Endothelial cell (in vitro differentiated cells): ENCODE measurements around the gene MTURN. TPM values are rescaled to one million over a fixed set of nuclear protein-coding genes. Genes with fewer than 3 reads are reported as not detected.

Experiments used
- DNase-seq: peaks from one replicate; pipeline ENCODE4 v3.0.0; 2021; ENCODE audit warnings: low spot score
- H3K27ac Mint-ChIP-seq: one replicate; pipeline ENCODE4 v1.8.0; 2021; ENCODE audit warnings: mixed read lengths, inconsistent platforms; ENCODE audit not compliant: unreplicated experiment
- H3K27me3 Mint-ChIP-seq: one replicate; pipeline ENCODE4 v1.8.0; 2021; ENCODE audit warnings: mild to moderate bottlenecking, moderate library complexity, mixed read lengths, inconsistent platforms; ENCODE audit not compliant: unreplicated experiment
- H3K36me3 Mint-ChIP-seq: one replicate; pipeline ENCODE4 v1.8.0; 2021; ENCODE audit warnings: mild to moderate bottlenecking, low read depth, mixed read lengths, inconsistent platforms; ENCODE audit not compliant: unreplicated experiment
- H3K4me1 Mint-ChIP-seq: one replicate; pipeline ENCODE4 v1.8.0; 2021; ENCODE audit warnings: mild to moderate bottlenecking, mixed read lengths, inconsistent platforms; ENCODE audit not compliant: unreplicated experiment
- H3K4me3 Mint-ChIP-seq: one replicate; pipeline ENCODE4 v1.8.0; 2021; ENCODE audit warnings: mild to moderate bottlenecking, mixed read lengths, inconsistent platforms; ENCODE audit not compliant: unreplicated experiment
- H3K9me3 Mint-ChIP-seq: one replicate; pipeline ENCODE4 v1.8.0; 2021; ENCODE audit warnings: mixed read lengths, inconsistent platforms; ENCODE audit not compliant: unreplicated experiment
- total RNA-seq: library from RNA; stranded (reverse); fragmentation: NEBNext Ultra II Directional; extraction: Animal tissue kit (Norgen Biotek cat#: 25700); gene quantifications from one replicate; pipeline ENCODE4 v1.2.1, GENCODE V29; 2021; ENCODE audit not compliant: unreplicated experiment
- TF ChIP-seq, protein P1 (sequence below): fragments of 200-600 bp; sonication (generic); IDR thresholded peaks from one replicate; pipeline ENCODE4 v1.5.0; 2021; ENCODE audit warnings: antibody characterized with exemption; ENCODE audit not compliant: unreplicated experiment

MTURN gene
- total RNA-seq, 1 donor from 2014 or later = 18.0 TPM

- Mint-ChIP-seq H3K4me3 (no peak overlapping the region), H3K4me1 (peaks cover 32% of the 10 kb centered on the region), H3K27me3 (no peaks in the 10 kb centered on the region), H3K9me3 (no peaks in the 10 kb centered on the region), H3K36me3 (peaks cover 4% of the 10 kb centered on the region), H3K27ac (no peak overlapping the region)
- no peak for DNase-seq
- TF ChIP-seq, protein P1, sequence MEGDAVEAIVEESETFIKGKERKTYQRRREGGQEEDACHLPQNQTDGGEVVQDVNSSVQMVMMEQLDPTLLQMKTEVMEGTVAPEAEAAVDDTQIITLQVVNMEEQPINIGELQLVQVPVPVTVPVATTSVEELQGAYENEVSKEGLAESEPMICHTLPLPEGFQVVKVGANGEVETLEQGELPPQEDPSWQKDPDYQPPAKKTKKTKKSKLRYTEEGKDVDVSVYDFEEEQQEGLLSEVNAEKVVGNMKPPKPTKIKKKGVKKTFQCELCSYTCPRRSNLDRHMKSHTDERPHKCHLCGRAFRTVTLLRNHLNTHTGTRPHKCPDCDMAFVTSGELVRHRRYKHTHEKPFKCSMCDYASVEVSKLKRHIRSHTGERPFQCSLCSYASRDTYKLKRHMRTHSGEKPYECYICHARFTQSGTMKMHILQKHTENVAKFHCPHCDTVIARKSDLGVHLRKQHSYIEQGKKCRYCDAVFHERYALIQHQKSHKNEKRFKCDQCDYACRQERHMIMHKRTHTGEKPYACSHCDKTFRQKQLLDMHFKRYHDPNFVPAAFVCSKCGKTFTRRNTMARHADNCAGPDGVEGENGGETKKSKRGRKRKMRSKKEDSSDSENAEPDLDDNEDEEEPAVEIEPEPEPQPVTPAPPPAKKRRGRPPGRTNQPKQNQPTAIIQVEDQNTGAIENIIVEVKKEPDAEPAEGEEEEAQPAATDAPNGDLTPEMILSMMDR = no peak
These were observed 34.8 kb downstream of the MTURN start for GRCh38 chr7:30169579-30169978.

DNA sequence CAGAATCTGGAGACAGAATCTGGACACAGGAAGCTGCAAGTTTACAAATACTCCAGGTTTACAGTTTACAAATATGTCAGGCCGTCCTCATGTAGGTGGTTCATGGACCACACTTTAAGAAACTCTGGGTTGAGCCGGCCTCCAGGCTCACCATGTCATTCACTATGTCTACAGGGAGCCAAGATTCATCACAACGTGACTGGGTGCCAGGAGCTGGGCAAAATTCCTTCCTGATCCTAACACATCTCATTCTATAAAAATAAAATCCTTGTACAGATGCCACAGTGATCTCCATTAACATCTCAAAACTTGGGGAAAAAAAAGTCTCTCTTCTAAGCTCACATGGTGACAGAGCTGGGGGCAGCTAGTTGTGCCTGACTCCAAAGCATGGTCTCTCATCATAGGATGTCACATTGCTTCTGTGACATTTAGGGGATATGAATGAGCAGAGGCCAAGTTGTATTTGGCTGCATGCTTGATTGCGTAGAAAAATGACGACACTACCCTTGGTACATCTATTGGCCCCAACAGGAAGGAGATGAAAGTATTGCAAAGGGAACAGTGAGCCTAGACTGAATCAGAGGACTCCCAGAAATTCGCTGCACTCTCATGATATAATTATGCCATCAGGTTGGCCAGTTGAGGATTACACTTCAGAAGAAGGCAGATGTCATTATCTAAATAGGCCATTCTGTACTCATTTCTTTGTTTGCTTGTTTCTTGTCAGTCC is 35.9 kb downstream of the MTURN start:
- H3K27me3 Mint-ChIP-seq = no peaks in the 10 kb centered on the region
- H3K9me3 Mint-ChIP-seq = no peaks in the 10 kb centered on the region
- H3K27ac Mint-ChIP-seq = no peak overlapping the region
- peaks cover 4% of the 10 kb centered on the region for H3K36me3 Mint-ChIP-seq
- DNase-seq = no peak
- H3K4me3 Mint-ChIP-seq = no peak overlapping the region
- peaks cover 24% of the 10 kb centered on the region for H3K4me1 Mint-ChIP-seq
- TF ChIP-seq, protein P1 = no peak

DNA sequence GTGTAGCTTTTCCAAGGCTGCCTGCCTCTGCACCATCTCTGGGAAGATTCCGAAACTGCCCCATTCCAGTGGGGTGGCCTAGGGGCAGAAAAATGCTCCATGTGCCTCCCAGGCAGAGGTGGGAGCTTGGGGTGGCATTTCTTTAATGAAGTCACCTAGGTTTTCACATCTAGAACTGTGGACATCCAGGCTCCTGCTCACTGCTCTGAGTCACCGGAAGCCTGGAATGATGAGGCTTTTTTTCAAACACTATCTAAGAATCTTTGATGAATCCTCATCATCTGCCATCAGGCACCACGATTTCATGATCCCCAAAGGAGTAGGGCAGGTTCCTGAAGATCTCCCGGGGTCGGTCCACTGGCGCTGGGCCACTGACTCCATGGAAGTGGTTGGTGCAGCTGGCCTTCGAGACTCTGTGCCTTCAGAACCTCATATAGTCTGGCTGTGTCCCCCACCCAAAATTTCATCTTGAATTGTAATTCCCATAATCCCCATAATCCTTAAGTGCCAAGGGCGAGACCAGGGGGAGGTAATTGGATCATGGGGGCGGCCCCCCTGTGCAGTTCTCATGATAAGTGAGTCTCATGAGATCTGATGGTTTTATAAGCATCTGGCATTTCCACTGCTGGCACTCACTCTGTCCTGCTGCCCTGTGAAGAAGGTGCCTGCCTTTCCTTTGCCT is 37.1 kb downstream of the MTURN start:
- H3K27me3 Mint-ChIP-seq = no peaks in the 10 kb centered on the region
- H3K27ac Mint-ChIP-seq = no peak overlapping the region
- no peaks in the 10 kb centered on the region for H3K9me3 Mint-ChIP-seq
- H3K4me1 Mint-ChIP-seq = peaks cover 18% of the 10 kb centered on the region
- peak overlapping the region; percentile 45 for H3K4me3 Mint-ChIP-seq
- peaks cover 4% of the 10 kb centered on the region for H3K36me3 Mint-ChIP-seq
- TF ChIP-seq, protein P1 = no peak
- no peak for DNase-seq

DNA sequence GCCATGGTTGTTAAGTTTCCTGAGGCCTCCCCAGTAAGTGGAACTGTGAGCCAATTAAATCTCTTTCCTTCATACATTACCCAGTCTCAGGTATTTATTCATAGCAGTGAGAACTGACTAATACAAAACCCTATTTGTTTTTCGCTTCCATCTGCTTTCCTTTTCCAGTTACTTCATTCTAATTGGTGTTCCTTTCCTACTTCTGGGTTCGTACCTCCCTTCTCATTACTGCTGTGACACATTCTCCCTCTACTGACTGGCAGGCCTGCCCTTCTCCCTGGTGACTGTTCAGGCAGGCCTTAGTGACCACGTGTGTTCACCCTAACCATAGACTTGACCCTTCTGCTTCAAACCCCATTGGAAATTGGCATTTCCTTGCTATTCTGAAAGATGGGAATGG is 37.7 kb downstream of the MTURN start:
- Mint-ChIP-seq H3K27ac (no peak overlapping the region), H3K4me3 (peak overlapping the region; percentile 45), H3K4me1 (peaks cover 15% of the 10 kb centered on the region), H3K36me3 (peaks cover 4% of the 10 kb centered on the region), H3K9me3 (no peaks in the 10 kb centered on the region), H3K27me3 (no peaks in the 10 kb centered on the region)
- TF ChIP-seq, protein P1 = no peak
- DNase-seq = no peak
